HepG2 (cell line): ENCODE measurements around the gene GALNT17. TPM values are rescaled to one million over a fixed set of nuclear protein-coding genes. Genes with fewer than 3 reads are reported as not detected.

ENCODE experiments used
- ATAC-seq: fragments of 200-7000 bp; cut with Tn5 transposase; 3 replicates; pipeline ENCODE4 v1.9.1; 2020; ENCODE audit warnings: mild to moderate bottlenecking, moderate library complexity
- BruUV-seq: library from RNA; stranded (reverse); fragments of 400-500 nt; replicated peaks from 2 replicates; lab custom pipeline; 2021; lab: Mats Ljungman, UMichigan
- CTCF ChIA-PET: fragments of 300-600 bp; formaldehyde crosslinking; extraction: SDS; loops from one replicate; lab custom pipeline; 2021; ENCODE audit warnings: low total read pairs, inconsistent platforms, low intra/inter-chr PET ratio; lab: Yijun Ruan, JAX
- POLR2A ChIA-PET: fragments of 350-600 bp; sonication (Branson Sonifier 250); formaldehyde crosslinking; loops from one replicate; lab custom pipeline; 2020; ENCODE audit warnings: antibody characterized with exemption, inconsistent platforms; lab: Yijun Ruan, JAX
- DNase-seq: peaks from one replicate; pipeline ENCODE4 v3.0.0-alpha.2; 2015; ENCODE audit warnings: low spot score
- FAIRE-seq: peaks from 3 replicates; lab custom pipeline; 2011; peaks lifted over from hg19 to GRCh38; lab: Jason Lieb, UNC
- H2AFZ ChIP-seq: one replicate; pipeline ENCODE4 v1.6.1; 2011; ENCODE audit warnings: low read length, inconsistent platforms
- H3K27ac ChIP-seq: fragments of 300-600 bp; 3 replicates; pipeline ENCODE4 v1.8.0; 2011; ENCODE audit warnings: mixed run types, mild to moderate bottlenecking, mixed read lengths, low read length, inconsistent platforms; ENCODE audit not compliant: insufficient read depth; ENCODE audit errors: extremely low read length
- H3K27me3 ChIP-seq, 2 experiments: fragments of 200-600 bp in 1 of 2; 2 replicates in 1 of 2; 3 replicates in 1 of 2; pipeline versions ENCODE4 v1.6.0 to v1.8.0; 2011; ENCODE audit warnings: low read length in 2 of 2, mild to moderate bottlenecking in 2 of 2, moderate library complexity in 2 of 2, inconsistent platforms in 1 of 2; ENCODE audit not compliant: insufficient read depth in 2 of 2, control insufficient read depth in 1 of 2
- H3K36me3 ChIP-seq, 2 experiments: fragments of 200-600 bp in 1 of 2; replicated peaks in 1 of 2; 2 replicates in 1 of 2; 3 replicates in 1 of 2; pipeline versions ENCODE4 v1.5.1 to v1.8.0; 2011; ENCODE audit warnings: low read length in 2 of 2, inconsistent platforms in 1 of 2; ENCODE audit not compliant: insufficient read depth in 2 of 2, control insufficient read depth in 1 of 2
- H3K4me1 ChIP-seq: 2 replicates; pipeline ENCODE4 v1.5.1; 2012; ENCODE audit warnings: low read length, inconsistent platforms; ENCODE audit not compliant: insufficient read depth
- H3K4me2 ChIP-seq: 2 replicates; pipeline ENCODE4 v1.6.0; 2011; ENCODE audit warnings: low read depth, low read length, inconsistent platforms
- H3K4me3 ChIP-seq, 3 experiments: fragments of 200-600 bp in 1 of 3; sonication (generic), shearing (Covaris generic) in 1 of 3; replicated peaks in 1 of 3; 2 replicates each; pipeline ENCODE4 v1.5.1; 2011 to 2016; ENCODE audit warnings: low read length in 3 of 3, inconsistent platforms in 2 of 3, low read depth in 2 of 3, mild to moderate bottlenecking in 2 of 3, control low read depth in 1 of 3, mixed read lengths in 1 of 3; ENCODE audit not compliant: insufficient read depth in 1 of 3
- H3K79me2 ChIP-seq: one replicate; pipeline ENCODE4 v1.6.1; 2011; ENCODE audit warnings: low read length, inconsistent platforms; ENCODE audit not compliant: insufficient read depth
- H3K9ac ChIP-seq: 2 replicates; pipeline ENCODE4 v1.6.0; 2011; ENCODE audit warnings: mild to moderate bottlenecking, low read depth, low read length, inconsistent platforms; ENCODE audit not compliant: insufficient read depth
- H3K9me3 ChIP-seq: 2 replicates; pipeline ENCODE4 v1.5.1; 2012; ENCODE audit warnings: mild to moderate bottlenecking, low read length
- H4K20me1 ChIP-seq: 2 replicates; pipeline ENCODE4 v1.6.0; 2011; ENCODE audit warnings: inconsistent platforms, mild to moderate bottlenecking, low read length, moderate library complexity; ENCODE audit not compliant: insufficient read depth
- EED ChIP-seq: sonication (generic); formaldehyde crosslinking; IDR thresholded peaks from 2 replicates; pipeline ENCODE4 v1.5.0; 2020; ENCODE audit warnings: mild to moderate bottlenecking, missing genetic modification reagents
- FOXA3 ChIP-seq: IDR thresholded peaks from 2 replicates; pipeline ENCODE4 v1.6.1; 2016; ENCODE audit warnings: missing genetic modification reagents, missing compliant biosample characterization
- FOXM1 ChIP-seq: sonication (generic); formaldehyde crosslinking; IDR thresholded peaks from 2 replicates; pipeline ENCODE4 v1.5.0; 2020; ENCODE audit warnings: missing genetic modification reagents
- MAFG ChIP-seq: sonication (generic); formaldehyde crosslinking; IDR thresholded peaks from 2 replicates; pipeline ENCODE4 v1.5.1; 2020; ENCODE audit warnings: mild to moderate bottlenecking, missing genetic modification reagents
- NFIB ChIP-seq: sonication (generic); formaldehyde crosslinking; IDR thresholded peaks from 2 replicates; pipeline ENCODE4 v1.9.0; 2021; ENCODE audit warnings: missing genetic modification reagents, mild to moderate bottlenecking, borderline replicate concordance
- PAF1 ChIP-seq: IDR thresholded peaks from 2 replicates; pipeline ENCODE4 v1.6.1; 2016; ENCODE audit warnings: missing genetic modification reagents, missing compliant biosample characterization
- SIX1 ChIP-seq: sonication (generic); formaldehyde crosslinking; IDR thresholded peaks from 2 replicates; pipeline ENCODE4 v1.4.0; 2020; ENCODE audit warnings: missing genetic modification reagents, borderline replicate concordance
- SNAI1 ChIP-seq: sonication (generic); formaldehyde crosslinking; IDR thresholded peaks from 2 replicates; pipeline ENCODE4 v1.5.0; 2020; ENCODE audit warnings: mild to moderate bottlenecking, missing genetic modification reagents, borderline replicate concordance
- SRSF1 ChIP-seq: fragments of 200-400 bp; formaldehyde crosslinking; optimal IDR thresholded peaks from 2 replicates; pipeline ENCODE3; 2017; ENCODE audit warnings: mild to moderate bottlenecking, low read depth, low read length, moderate library complexity
- ZNF329 ChIP-seq: sonication (generic); formaldehyde crosslinking; IDR thresholded peaks from 2 replicates; pipeline ENCODE4 v1.9.0; 2021; ENCODE audit warnings: low read depth, mild to moderate bottlenecking, missing genetic modification reagents
- ZNF468 ChIP-seq: sonication (generic); formaldehyde crosslinking; IDR thresholded peaks from 2 replicates; pipeline ENCODE4 v1.8.0; 2022; ENCODE audit warnings: mild to moderate bottlenecking, moderate library complexity, missing genetic modification reagents
- WGBS: methylation state at CpG from one replicate; pipeline ENCODE4 v1.1.6; 2017; ENCODE audit warnings: low lambda C conversion rate; 5-methylcytosine and 5-hydroxymethylcytosine counted together
- in situ Hi-C: cut with HindIII; loops from 2 replicates; pipeline ENCODE4 v1.10.0; 2017; ENCODE audit warnings: low pct_unique_long_range_greater_than_20kb; ENCODE audit not compliant: extremely low pct_ligation_motif_present
- intact Hi-C: fragments of 100-400 bp; cut with micrococcal nuclease; formaldehyde crosslinking; loops from one replicate; pipeline ENCODE4 v1.10.0; 2022; ENCODE audit not compliant: unreplicated experiment
- polyA plus RNA-seq, 8 experiments: library from polyadenylated mRNA; depleted of rRNA in 3 of 8; stranded (reverse) in 7 of 8; unstranded in 1 of 8; fragments of >200 nt; fragmentation: Illumina TruSeq in 4 of 8; extraction: Trizol in 4 of 8; gene quantifications; 2 replicates each; pipeline versions ENCODE4 v1.2.1 to v1.2.3, GENCODE V29; 2011 to 2016; ENCODE audit warnings: low read depth in 4 of 8, missing spikeins in 1 of 8, mixed read lengths in 1 of 8; ENCODE audit not compliant: insufficient read depth in 1 of 8
- total RNA-seq, 5 experiments: library from RNA; depleted of rRNA; stranded (reverse); fragments of >200 nt; fragmentation: Illumina TruSeq; extraction: Trizol; gene quantifications; 2 replicates each; pipeline ENCODE4 v1.2.3, GENCODE V29; 2016; ENCODE audit warnings: low read depth in 1 of 5
- TF ChIP-seq, protein P1 (sequence below): sonication (generic); formaldehyde crosslinking; IDR thresholded peaks from 2 replicates; pipeline ENCODE4 v1.4.0; 2020; ENCODE audit warnings: missing genetic modification reagents, borderline replicate concordance
- TF ChIP-seq, protein P2 (sequence below): sonication (generic); formaldehyde crosslinking; IDR thresholded peaks from 2 replicates; pipeline ENCODE4 v1.9.0; 2021; ENCODE audit warnings: missing genetic modification reagents, borderline replicate concordance
- TF ChIP-seq, protein P3 (sequence below): sonication (generic); formaldehyde crosslinking; IDR thresholded peaks from 2 replicates; pipeline ENCODE4 v1.8.0; 2022; ENCODE audit warnings: mild to moderate bottlenecking, missing genetic modification reagents, moderate library complexity
- TF ChIP-seq, protein P4 (sequence below): sonication (generic); formaldehyde crosslinking; IDR thresholded peaks from 2 replicates; pipeline ENCODE4 v1.4.0; 2020; ENCODE audit warnings: missing genetic modification reagents

The GALNT17 gene
- total and polyA plus RNA-seq, 2 of the 13 experiments (the other 11 are each of a cell fraction or from before 2014, with no cell fraction given) = not detected

DNA sequence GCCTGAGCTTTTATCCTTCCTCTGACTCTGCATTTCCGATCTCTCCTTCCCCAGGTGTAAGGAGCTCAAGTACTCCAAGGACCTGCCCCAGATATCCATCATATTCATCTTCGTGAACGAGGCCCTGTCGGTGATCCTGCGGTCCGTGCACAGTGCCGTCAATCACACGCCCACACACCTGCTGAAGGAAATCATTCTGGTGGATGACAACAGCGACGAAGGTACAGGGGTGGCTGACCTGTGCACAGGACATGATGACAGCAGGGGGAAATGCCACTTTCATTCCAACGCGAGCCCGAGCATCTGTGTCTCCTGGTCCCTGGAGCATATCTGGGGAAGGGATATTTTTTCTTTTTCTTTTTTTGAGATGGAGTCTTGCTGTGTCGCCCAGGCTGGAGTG lies 256.2 kb downstream of the GALNT17 start (continued):
- TF ChIP-seq, protein P1, sequence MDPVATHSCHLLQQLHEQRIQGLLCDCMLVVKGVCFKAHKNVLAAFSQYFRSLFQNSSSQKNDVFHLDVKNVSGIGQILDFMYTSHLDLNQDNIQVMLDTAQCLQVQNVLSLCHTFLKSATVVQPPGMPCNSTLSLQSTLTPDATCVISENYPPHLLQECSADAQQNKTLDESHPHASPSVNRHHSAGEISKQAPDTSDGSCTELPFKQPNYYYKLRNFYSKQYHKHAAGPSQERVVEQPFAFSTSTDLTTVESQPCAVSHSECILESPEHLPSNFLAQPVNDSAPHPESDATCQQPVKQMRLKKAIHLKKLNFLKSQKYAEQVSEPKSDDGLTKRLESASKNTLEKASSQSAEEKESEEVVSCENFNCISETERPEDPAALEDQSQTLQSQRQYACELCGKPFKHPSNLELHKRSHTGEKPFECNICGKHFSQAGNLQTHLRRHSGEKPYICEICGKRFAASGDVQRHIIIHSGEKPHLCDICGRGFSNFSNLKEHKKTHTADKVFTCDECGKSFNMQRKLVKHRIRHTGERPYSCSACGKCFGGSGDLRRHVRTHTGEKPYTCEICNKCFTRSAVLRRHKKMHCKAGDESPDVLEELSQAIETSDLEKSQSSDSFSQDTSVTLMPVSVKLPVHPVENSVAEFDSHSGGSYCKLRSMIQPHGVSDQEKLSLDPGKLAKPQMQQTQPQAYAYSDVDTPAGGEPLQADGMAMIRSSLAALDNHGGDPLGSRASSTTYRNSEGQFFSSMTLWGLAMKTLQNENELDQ (CRISPR knock-in tag) = no peak
- TF ChIP-seq FOXM1 (CRISPR knock-in tag) = no peak

DNA sequence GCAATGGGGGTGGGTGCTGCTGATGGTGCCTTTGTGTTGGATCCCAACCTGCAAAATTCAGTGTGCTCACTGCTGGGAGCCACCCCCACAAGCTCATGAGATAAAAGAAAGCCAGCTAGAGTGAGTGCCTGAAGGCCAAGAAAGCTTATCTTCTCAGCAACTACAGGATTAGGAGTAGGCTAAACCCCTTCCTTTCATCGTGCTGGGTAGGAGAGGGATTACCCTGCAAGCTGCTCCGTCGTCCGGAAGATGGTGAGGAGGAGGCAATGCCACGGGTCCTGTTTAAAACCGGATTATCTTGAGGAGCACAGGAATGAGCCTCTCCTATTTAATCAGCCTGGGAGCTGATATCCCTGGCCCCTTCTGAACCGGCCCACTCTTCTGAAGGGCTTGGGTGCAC lies 258.0 kb downstream of the GALNT17 start:
- ChIA-PET CTCF (no interaction called here), POLR2A (no interaction called here)
- Histone ChIP-seq H3K27ac (no peak overlapping the region), H3K9me3 (peaks cover 12% of the 10 kb centered on the region; the same call in 1 of the 2 replicates), H3K36me3 (no peaks in the 10 kb centered on the region), H3K4me1 (no peaks in the 10 kb centered on the region), H4K20me1 (no peaks in the 10 kb centered on the region), H3K79me2 (no peaks in the 10 kb centered on the region), H2AFZ (no peak overlapping the region), H3K4me3 (no peak overlapping the region), H3K27me3 (no peaks in the 10 kb centered on the region), H3K9ac (no peak overlapping the region), H3K4me2 (no peak overlapping the region)
- 29% methylated on average over 7 of the region's 7 CpGs for WGBS
- FAIRE-seq (no peak), DNase-seq (no peak), ATAC-seq (no peak)
- in situ Hi-C loops (no loop called here), intact Hi-C loops (no loop called here)
- BruUV-seq = no TSS peak
- TF ChIP-seq ZNF329 (CRISPR knock-in tag) (no peak), SRSF1 (no peak), MAFG (CRISPR knock-in tag) (no peak), EED (CRISPR knock-in tag) (no peak), FOXA3 (CRISPR knock-in tag) (no peak), NFIB (CRISPR knock-in tag) (no peak), SNAI1 (CRISPR knock-in tag) (no peak), SIX1 (CRISPR knock-in tag) (no peak), PAF1 (CRISPR knock-in tag) (no peak), ZNF468 (CRISPR knock-in tag) (no peak)
- TF ChIP-seq, protein P2, sequence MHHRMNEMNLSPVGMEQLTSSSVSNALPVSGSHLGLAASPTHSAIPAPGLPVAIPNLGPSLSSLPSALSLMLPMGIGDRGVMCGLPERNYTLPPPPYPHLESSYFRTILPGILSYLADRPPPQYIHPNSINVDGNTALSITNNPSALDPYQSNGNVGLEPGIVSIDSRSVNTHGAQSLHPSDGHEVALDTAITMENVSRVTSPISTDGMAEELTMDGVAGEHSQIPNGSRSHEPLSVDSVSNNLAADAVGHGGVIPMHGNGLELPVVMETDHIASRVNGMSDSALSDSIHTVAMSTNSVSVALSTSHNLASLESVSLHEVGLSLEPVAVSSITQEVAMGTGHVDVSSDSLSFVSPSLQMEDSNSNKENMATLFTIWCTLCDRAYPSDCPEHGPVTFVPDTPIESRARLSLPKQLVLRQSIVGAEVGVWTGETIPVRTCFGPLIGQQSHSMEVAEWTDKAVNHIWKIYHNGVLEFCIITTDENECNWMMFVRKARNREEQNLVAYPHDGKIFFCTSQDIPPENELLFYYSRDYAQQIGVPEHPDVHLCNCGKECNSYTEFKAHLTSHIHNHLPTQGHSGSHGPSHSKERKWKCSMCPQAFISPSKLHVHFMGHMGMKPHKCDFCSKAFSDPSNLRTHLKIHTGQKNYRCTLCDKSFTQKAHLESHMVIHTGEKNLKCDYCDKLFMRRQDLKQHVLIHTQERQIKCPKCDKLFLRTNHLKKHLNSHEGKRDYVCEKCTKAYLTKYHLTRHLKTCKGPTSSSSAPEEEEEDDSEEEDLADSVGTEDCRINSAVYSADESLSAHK = no peak
- TF ChIP-seq, protein P3, sequence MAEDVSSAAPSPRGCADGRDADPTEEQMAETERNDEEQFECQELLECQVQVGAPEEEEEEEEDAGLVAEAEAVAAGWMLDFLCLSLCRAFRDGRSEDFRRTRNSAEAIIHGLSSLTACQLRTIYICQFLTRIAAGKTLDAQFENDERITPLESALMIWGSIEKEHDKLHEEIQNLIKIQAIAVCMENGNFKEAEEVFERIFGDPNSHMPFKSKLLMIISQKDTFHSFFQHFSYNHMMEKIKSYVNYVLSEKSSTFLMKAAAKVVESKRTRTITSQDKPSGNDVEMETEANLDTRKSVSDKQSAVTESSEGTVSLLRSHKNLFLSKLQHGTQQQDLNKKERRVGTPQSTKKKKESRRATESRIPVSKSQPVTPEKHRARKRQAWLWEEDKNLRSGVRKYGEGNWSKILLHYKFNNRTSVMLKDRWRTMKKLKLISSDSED (CRISPR knock-in tag) = no peak
- TF ChIP-seq, protein P4, sequence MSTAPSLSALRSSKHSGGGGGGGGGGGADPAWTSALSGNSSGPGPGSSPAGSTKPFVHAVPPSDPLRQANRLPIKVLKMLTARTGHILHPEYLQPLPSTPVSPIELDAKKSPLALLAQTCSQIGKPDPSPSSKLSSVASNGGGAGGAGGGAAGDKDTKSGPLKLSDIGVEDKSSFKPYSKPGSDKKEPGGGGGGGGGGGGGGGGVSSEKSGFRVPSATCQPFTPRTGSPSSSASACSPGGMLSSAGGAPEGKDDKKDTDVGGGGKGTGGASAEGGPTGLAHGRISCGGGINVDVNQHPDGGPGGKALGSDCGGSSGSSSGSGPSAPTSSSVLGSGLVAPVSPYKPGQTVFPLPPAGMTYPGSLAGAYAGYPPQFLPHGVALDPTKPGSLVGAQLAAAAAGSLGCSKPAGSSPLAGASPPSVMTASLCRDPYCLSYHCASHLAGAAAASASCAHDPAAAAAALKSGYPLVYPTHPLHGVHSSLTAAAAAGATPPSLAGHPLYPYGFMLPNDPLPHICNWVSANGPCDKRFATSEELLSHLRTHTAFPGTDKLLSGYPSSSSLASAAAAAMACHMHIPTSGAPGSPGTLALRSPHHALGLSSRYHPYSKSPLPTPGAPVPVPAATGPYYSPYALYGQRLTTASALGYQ (CRISPR knock-in tag) = no peak
- TF ChIP-seq, all 625 proteins: peak for 0
